ENCODE measurements around the gene KIAA0825. TPM values are rescaled to one million over a fixed set of nuclear protein-coding genes. Genes with fewer than 3 reads are reported as not detected.

KIAA0825 gene
- total and polyA plus RNA-seq, 2 experiments from 2014 or later: 1.7 to 1.8 TPM

DNA sequence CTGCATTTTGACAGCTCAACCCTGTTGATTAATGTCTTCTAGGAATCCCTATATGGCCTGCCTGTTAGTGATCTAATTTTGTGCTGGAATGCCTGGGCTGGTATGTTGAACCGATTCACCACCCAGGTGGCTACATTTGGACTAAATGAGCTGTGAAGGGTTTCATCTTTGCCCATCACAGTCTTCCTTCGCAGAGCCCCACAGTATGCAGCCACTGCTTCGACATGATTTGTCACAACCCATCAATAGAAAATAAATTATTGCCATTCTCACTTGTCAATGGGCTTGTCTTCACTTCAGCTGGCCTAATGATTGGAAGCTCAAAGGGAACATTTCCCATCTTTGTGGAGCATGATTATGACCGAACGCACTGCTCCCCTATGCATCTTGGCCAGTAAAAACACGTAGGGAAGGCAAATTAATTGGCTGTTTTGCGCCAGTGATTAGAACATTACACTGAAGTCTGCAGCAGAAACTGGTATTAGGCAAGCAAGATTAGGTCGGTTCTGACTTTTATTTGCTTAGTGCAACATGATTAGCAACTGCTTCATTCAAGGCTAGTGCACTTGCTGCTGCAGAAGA lies 408.5 kb downstream of the KIAA0825 start:
- H3K27me3 Mint-ChIP-seq (ENCODE audit: insufficient read depth, low read depth, poor library complexity): peaks cover 1% of the 10 kb centered on the region
- Histone ChIP-seq H3K79me2 (replicated peaks; ENCODE audit: insufficient read depth) (peaks cover 24% of the 10 kb centered on the region), H3K4me1 (ENCODE audit: insufficient read depth) (no peaks in the 10 kb centered on the region), H3K27ac (ENCODE audit: low read depth) (no peak overlapping the region), H2AFZ (no peak overlapping the region), H3K27me3 (ENCODE audit: insufficient read depth) (no peaks in the 10 kb centered on the region), H3K4me2 (no peak overlapping the region), H4K20me1 (replicated peaks; ENCODE audit: insufficient read depth) (peaks cover 10% of the 10 kb centered on the region; the same call in 1 of the 2 replicates), H3K36me3 (ENCODE audit: insufficient read depth) (peaks cover 3% of the 10 kb centered on the region; the same call in 1 of the 2 replicates), H3K4me3 (no peak overlapping the region), H3F3A (replicated peaks; ENCODE audit: low read depth) (no peaks in the 10 kb centered on the region), H3K9me2 (ENCODE audit: insufficient read depth) (no peaks in the 10 kb centered on the region)
- H3K27ac Mint-ChIP-seq: no peak overlapping the region
- H3K4me1 Mint-ChIP-seq: peaks cover 4% of the 10 kb centered on the region; the same call in 2 of the 3 replicates
- H3K9me3 Mint-ChIP-seq: no peaks in the 10 kb centered on the region
- TF ChIP-seq, protein P1, sequence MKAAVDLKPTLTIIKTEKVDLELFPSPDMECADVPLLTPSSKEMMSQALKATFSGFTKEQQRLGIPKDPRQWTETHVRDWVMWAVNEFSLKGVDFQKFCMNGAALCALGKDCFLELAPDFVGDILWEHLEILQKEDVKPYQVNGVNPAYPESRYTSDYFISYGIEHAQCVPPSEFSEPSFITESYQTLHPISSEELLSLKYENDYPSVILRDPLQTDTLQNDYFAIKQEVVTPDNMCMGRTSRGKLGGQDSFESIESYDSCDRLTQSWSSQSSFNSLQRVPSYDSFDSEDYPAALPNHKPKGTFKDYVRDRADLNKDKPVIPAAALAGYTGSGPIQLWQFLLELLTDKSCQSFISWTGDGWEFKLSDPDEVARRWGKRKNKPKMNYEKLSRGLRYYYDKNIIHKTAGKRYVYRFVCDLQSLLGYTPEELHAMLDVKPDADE (IDR thresholded peaks at IDR 0.05): no peak
- TF ChIP-seq, protein P2, sequence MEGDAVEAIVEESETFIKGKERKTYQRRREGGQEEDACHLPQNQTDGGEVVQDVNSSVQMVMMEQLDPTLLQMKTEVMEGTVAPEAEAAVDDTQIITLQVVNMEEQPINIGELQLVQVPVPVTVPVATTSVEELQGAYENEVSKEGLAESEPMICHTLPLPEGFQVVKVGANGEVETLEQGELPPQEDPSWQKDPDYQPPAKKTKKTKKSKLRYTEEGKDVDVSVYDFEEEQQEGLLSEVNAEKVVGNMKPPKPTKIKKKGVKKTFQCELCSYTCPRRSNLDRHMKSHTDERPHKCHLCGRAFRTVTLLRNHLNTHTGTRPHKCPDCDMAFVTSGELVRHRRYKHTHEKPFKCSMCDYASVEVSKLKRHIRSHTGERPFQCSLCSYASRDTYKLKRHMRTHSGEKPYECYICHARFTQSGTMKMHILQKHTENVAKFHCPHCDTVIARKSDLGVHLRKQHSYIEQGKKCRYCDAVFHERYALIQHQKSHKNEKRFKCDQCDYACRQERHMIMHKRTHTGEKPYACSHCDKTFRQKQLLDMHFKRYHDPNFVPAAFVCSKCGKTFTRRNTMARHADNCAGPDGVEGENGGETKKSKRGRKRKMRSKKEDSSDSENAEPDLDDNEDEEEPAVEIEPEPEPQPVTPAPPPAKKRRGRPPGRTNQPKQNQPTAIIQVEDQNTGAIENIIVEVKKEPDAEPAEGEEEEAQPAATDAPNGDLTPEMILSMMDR (conservative IDR thresholded peaks at IDR 0.05; ENCODE audit: low read depth in 2 of 2): no peak
- TF ChIP-seq EZH2 (IDR thresholded peaks at IDR 0.05; ENCODE audit: low read depth, unreplicated experiment) (no peak), JUNB (IDR thresholded peaks at IDR 0.05; ENCODE audit: unreplicated experiment) (no peak), CREB1 (CRISPR knock-in tag; IDR thresholded peaks at IDR 0.05; ENCODE audit: low read depth) (no peak), STAT1 (IDR thresholded peaks at IDR 0.05; ENCODE audit: unreplicated experiment) (no peak)
- TF ChIP-seq, protein P3, sequence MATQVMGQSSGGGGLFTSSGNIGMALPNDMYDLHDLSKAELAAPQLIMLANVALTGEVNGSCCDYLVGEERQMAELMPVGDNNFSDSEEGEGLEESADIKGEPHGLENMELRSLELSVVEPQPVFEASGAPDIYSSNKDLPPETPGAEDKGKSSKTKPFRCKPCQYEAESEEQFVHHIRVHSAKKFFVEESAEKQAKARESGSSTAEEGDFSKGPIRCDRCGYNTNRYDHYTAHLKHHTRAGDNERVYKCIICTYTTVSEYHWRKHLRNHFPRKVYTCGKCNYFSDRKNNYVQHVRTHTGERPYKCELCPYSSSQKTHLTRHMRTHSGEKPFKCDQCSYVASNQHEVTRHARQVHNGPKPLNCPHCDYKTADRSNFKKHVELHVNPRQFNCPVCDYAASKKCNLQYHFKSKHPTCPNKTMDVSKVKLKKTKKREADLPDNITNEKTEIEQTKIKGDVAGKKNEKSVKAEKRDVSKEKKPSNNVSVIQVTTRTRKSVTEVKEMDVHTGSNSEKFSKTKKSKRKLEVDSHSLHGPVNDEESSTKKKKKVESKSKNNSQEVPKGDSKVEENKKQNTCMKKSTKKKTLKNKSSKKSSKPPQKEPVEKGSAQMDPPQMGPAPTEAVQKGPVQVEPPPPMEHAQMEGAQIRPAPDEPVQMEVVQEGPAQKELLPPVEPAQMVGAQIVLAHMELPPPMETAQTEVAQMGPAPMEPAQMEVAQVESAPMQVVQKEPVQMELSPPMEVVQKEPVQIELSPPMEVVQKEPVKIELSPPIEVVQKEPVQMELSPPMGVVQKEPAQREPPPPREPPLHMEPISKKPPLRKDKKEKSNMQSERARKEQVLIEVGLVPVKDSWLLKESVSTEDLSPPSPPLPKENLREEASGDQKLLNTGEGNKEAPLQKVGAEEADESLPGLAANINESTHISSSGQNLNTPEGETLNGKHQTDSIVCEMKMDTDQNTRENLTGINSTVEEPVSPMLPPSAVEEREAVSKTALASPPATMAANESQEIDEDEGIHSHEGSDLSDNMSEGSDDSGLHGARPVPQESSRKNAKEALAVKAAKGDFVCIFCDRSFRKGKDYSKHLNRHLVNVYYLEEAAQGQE (IDR thresholded peaks at IDR 0.05; ENCODE audit: unreplicated experiment): no peak
- H3K36me3 Mint-ChIP-seq (ENCODE audit: low read depth): no peaks in the 10 kb centered on the region
- no peak for DNase-seq (ENCODE audit: low spot score)
- no peak overlapping the region for H3K4me3 Mint-ChIP-seq
- no peak for ATAC-seq

DNA sequence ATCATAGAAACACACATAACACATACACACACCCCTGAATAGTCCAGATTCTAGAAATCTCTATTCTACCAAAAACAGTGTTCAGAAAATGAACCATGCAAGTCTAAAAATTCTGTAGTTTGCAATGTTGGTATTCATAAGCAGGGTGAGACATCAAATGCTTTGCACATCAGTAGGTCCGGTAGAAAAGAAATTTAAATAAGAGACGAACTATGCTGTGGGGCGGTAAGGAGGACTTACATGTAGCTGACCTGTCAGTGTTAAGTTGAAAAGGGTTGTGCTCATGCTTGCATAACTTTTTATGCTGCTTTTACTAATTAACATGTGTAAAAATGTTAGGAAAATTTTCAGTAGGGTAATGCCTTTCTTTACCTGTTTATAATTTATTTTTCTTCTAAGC lies 409.1 kb downstream of the KIAA0825 start:
- H2AFZ ChIP-seq: no peak overlapping the region
- H3F3A ChIP-seq (replicated peaks; ENCODE audit: low read depth): no peaks in the 10 kb centered on the region
- peaks cover 3% of the 10 kb centered on the region; the same call in 1 of the 2 replicates for H3K36me3 ChIP-seq (ENCODE audit: insufficient read depth)
- no peaks in the 10 kb centered on the region for H3K9me3 Mint-ChIP-seq
- H3K27me3 ChIP-seq (ENCODE audit: insufficient read depth): no peaks in the 10 kb centered on the region
- H3K4me1 Mint-ChIP-seq: peaks cover 4% of the 10 kb centered on the region; the same call in 2 of the 3 replicates
- peaks cover 10% of the 10 kb centered on the region; the same call in 1 of the 2 replicates for H4K20me1 ChIP-seq (replicated peaks; ENCODE audit: insufficient read depth)
- peaks cover under 1% of the 10 kb centered on the region for H3K27me3 Mint-ChIP-seq (ENCODE audit: insufficient read depth, low read depth, poor library complexity)
- H3K79me2 ChIP-seq (replicated peaks; ENCODE audit: insufficient read depth): peaks cover 18% of the 10 kb centered on the region
- ATAC-seq: no peak
- TF ChIP-seq ZNF331 (CRISPR knock-in tag; IDR thresholded peaks at IDR 0.05; ENCODE audit: low read depth) (no peak), NANOG (IDR thresholded peaks at IDR 0.05; ENCODE audit: borderline replicate concordance) (no peak)
- TF ChIP-seq, protein P2 (conservative IDR thresholded peaks at IDR 0.05; ENCODE audit: low read depth in 2 of 2): no peak
- no peaks in the 10 kb centered on the region for H3K9me2 ChIP-seq (ENCODE audit: insufficient read depth)
- H3K27ac Mint-ChIP-seq: no peak overlapping the region
- H3K4me2 ChIP-seq: no peak overlapping the region
- H3K36me3 Mint-ChIP-seq (ENCODE audit: low read depth): no peaks in the 10 kb centered on the region
- H3K27ac ChIP-seq (ENCODE audit: low read depth): no peak overlapping the region
- no peak for DNase-seq (ENCODE audit: low spot score)
- H3K4me3 Mint-ChIP-seq: no peak overlapping the region
- no peak overlapping the region for H3K4me3 ChIP-seq
- no peaks in the 10 kb centered on the region for H3K4me1 ChIP-seq (ENCODE audit: insufficient read depth)

Measured in GM23338 (cell line).